GM18868 (cell line): ENCODE measurements around the gene BMPER.

Source experiments
- ATAC-seq: cut with Tn5 transposase; IDR thresholded peaks from one replicate; pipeline ENCODE4 v1.9.1; 2021; ENCODE audit warnings: mild to moderate bottlenecking, moderate library complexity; ENCODE audit not compliant: unreplicated experiment

Gene BMPER

GRCh38 chr7:34131371-34131770 lies 226.0 kb downstream of the BMPER start:
- ATAC-seq: no peak

- ATAC-seq: no peak
Measured at GRCh38 chr7:34133356-34133982, 228.1 kb downstream of the BMPER start.

GRCh38 chr7:34133983-34134782 lies 228.8 kb downstream of the BMPER start:
- ATAC-seq: peak; percentile 64

GRCh38 chr7:34135924-34136323 lies 230.6 kb downstream of the BMPER start:
- ATAC-seq: no peak

- no peak for ATAC-seq
Measured at GRCh38 chr7:34136698-34137097, 231.4 kb downstream of the BMPER start.

GRCh38 chr7:34137176-34137575 lies 231.8 kb downstream of the BMPER start:
- ATAC-seq: no peak

- no peak for ATAC-seq
Measured at GRCh38 chr7:34138483-34138882, 233.1 kb downstream of the BMPER start.

GRCh38 chr7:34139086-34139485 lies 233.7 kb downstream of the BMPER start:
- ATAC-seq: no peak

GRCh38 chr7:34140066-34140465 lies 234.7 kb downstream of the BMPER start:
- ATAC-seq: no peak

GRCh38 chr7:34143402-34143801 lies 238.1 kb downstream of the BMPER start:
- ATAC-seq: no peak

- ATAC-seq: no peak
Measured at GRCh38 chr7:34145603-34146002, 240.3 kb downstream of the BMPER start.

GRCh38 chr7:34153656-34154270 lies 248.4 kb downstream of the BMPER start:
- ATAC-seq: no peak

- no peak for ATAC-seq
Measured at GRCh38 chr7:34155220-34155908, 250.0 kb downstream of the BMPER start.

GRCh38 chr7:34156336-34156735 lies 251.0 kb downstream of the BMPER start:
- ATAC-seq: no peak

GRCh38 chr7:34157137-34157536 lies 251.8 kb downstream of the BMPER start:
- ATAC-seq: no peak

GRCh38 chr7:34158368-34159153 lies 253.2 kb downstream of the BMPER start:
- ATAC-seq: no peak

GRCh38 chr7:34160261-34160752 lies 255.0 kb downstream of the BMPER start:
- no peak for ATAC-seq

GRCh38 chr7:34162027-34162565 lies 256.8 kb downstream of the BMPER start:
- no peak for ATAC-seq

GRCh38 chr7:34162677-34163076 lies 257.3 kb downstream of the BMPER start:
- ATAC-seq: no peak

GRCh38 chr7:34163956-34164355 lies 258.6 kb downstream of the BMPER start:
- ATAC-seq: no peak
